GM18499 (cell line): Measurements from ENCODE around the gene CARMIL1.
"Not testable (repeated sequence)": the region's sequence is repeated elsewhere in the genome, so short reads cannot be mapped to it uniquely, and the experiment has no call there.

Experiments
- ATAC-seq: cut with Tn5 transposase; IDR thresholded peaks from one replicate; pipeline ENCODE4 v1.9.1; 2021; ENCODE audit warnings: moderate number of reproducible peaks; ENCODE audit not compliant: insufficient read depth, unreplicated experiment

CARMIL1 gene

GRCh38 chr6:25427549-25427948 is 148.4 kb downstream of the CARMIL1 start:
- ATAC-seq, result no peak

GRCh38 chr6:25428758-25429317 is 149.7 kb downstream of the CARMIL1 start:
- no peak for ATAC-seq

- ATAC-seq, result no peak
Observed at GRCh38 chr6:25431306-25431974, 152.3 kb downstream of the CARMIL1 start.

GRCh38 chr6:25431975-25432307 is 152.8 kb downstream of the CARMIL1 start:
- no peak for ATAC-seq

- ATAC-seq, result no peak
Observed at GRCh38 chr6:25434921-25435320, 155.7 kb downstream of the CARMIL1 start.

GRCh38 chr6:25435416-25435985 is 156.3 kb downstream of the CARMIL1 start:
- ATAC-seq, result no peak

GRCh38 chr6:25436760-25437159 is 157.6 kb downstream of the CARMIL1 start:
- no peak for ATAC-seq

- ATAC-seq, result no peak
Observed at GRCh38 chr6:25439368-25439767, 160.2 kb downstream of the CARMIL1 start.

- no peak for ATAC-seq
Observed at GRCh38 chr6:25441663-25442270, 162.6 kb downstream of the CARMIL1 start.

- no peak for ATAC-seq
Observed at GRCh38 chr6:25442898-25443297, 163.7 kb downstream of the CARMIL1 start.

- not testable (repeated sequence) for ATAC-seq
Observed at GRCh38 chr6:25444521-25444920, 165.3 kb downstream of the CARMIL1 start.

GRCh38 chr6:25446830-25447569 is 167.8 kb downstream of the CARMIL1 start:
- no peak for ATAC-seq

GRCh38 chr6:25447570-25447929 is 168.4 kb downstream of the CARMIL1 start:
- no peak for ATAC-seq

GRCh38 chr6:25448965-25449538 is 169.9 kb downstream of the CARMIL1 start:
- ATAC-seq, result no peak

GRCh38 chr6:25449774-25450173 is 170.6 kb downstream of the CARMIL1 start:
- ATAC-seq, result no peak

GRCh38 chr6:25450469-25451198 is 171.5 kb downstream of the CARMIL1 start:
- no peak for ATAC-seq

- ATAC-seq, result no peak
Observed at GRCh38 chr6:25452031-25452430, 172.9 kb downstream of the CARMIL1 start.

GRCh38 chr6:25453288-25453687 is 174.1 kb downstream of the CARMIL1 start:
- no peak for ATAC-seq

- ATAC-seq, result no peak
Observed at GRCh38 chr6:25454136-25454535, 175.0 kb downstream of the CARMIL1 start.
